Osteocyte (in vitro differentiated cells): Measurements from ENCODE around the gene CAMSAP1. TPM values are rescaled to one million over a fixed set of nuclear protein-coding genes. Genes with fewer than 3 reads are reported as not detected.

Experiments used
- DNase-seq: peaks from one replicate; pipeline ENCODE4 v3.0.0; 2021; ENCODE audit warnings: mixed read lengths; ENCODE audit not compliant: unreplicated experiment; ENCODE audit errors: extremely low spot score
- H3K27ac Mint-ChIP-seq: one replicate; pipeline ENCODE4 v1.8.0; 2021; ENCODE audit warnings: mild to moderate bottlenecking, mixed read lengths; ENCODE audit not compliant: unreplicated experiment
- H3K27me3 Mint-ChIP-seq: one replicate; pipeline ENCODE4 v1.8.0; 2021; ENCODE audit warnings: mixed read lengths; ENCODE audit not compliant: unreplicated experiment
- H3K36me3 Mint-ChIP-seq: one replicate; pipeline ENCODE4 v1.8.0; 2021; ENCODE audit warnings: mixed read lengths; ENCODE audit not compliant: unreplicated experiment
- H3K4me1 Mint-ChIP-seq: one replicate; pipeline ENCODE4 v1.8.0; 2021; ENCODE audit warnings: mixed read lengths; ENCODE audit not compliant: unreplicated experiment
- H3K4me3 Mint-ChIP-seq: one replicate; pipeline ENCODE4 v1.8.0; 2021; ENCODE audit warnings: mild to moderate bottlenecking, moderate library complexity, mixed read lengths; ENCODE audit not compliant: unreplicated experiment
- H3K9me3 Mint-ChIP-seq: one replicate; pipeline ENCODE4 v1.8.0; 2021; ENCODE audit warnings: mixed read lengths; ENCODE audit not compliant: unreplicated experiment
- CTCF ChIP-seq: fragments of 200-600 bp; sonication (generic); IDR thresholded peaks from 2 replicates; pipeline ENCODE4 v1.5.0; 2021; ENCODE audit warnings: antibody characterized with exemption, mild to moderate bottlenecking, moderate library complexity
- total RNA-seq: library from RNA; stranded (reverse); gene quantifications from 2 replicates; pipeline ENCODE4 v1.2.1, GENCODE V29; 2021

CAMSAP1 gene
- total RNA-seq, 1 donor from 2014 or later: 34.4 TPM

DNA sequence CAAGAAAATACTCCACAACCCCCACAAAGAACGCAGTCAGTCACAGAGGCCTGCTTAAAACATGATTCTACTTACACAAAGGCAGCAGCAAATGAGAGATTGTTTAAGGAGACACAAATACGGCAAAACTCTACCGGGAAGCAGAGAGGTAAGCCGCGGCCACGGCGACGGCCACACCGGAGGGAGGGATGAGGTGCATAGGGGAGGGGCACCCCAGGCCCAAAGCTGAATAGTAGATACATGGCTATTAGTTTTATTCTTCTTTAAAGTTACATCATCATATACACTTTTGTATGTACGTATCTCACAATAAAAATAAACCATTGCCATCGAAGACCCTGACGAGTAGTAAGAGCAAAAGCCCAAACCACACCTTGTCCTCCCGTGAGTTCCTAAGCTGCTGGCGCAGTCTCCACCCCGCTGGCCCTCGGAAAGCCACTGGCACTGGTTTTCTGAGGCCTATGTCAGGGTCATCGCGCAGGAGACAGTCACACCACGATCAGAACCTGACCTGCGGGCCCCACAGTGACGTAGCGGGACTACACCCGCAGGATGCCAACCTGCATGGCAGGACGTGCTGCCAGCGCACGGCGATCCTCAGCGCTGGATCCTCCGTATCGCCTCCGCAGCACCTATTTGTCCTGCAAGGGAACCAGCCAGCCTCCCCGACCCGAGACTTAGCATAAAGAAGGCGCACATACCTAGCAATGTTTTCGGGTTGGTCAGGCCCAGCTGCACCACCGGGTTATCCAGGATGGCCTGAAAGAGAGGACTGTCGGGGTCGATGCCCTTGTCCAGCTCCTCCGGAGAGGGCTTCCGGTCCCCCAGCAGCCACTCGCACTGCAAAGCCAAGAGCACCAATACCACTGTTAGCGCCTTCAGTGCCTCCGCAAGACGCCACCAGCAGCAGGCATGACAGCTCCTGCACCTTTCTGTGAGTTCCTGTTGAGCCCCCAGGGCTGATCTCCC, 30.5 kb upstream of the CAMSAP1 start:
- H3K9me3 Mint-ChIP-seq: no peaks in the 10 kb centered on the region
- no peaks in the 10 kb centered on the region for H3K27me3 Mint-ChIP-seq
- TF ChIP-seq CTCF: no peak
- peaks cover 50% of the 10 kb centered on the region for H3K36me3 Mint-ChIP-seq
- no peak overlapping the region for H3K4me3 Mint-ChIP-seq
- no peak for DNase-seq
- no peak overlapping the region for H3K27ac Mint-ChIP-seq
- no peaks in the 10 kb centered on the region for H3K4me1 Mint-ChIP-seq

DNA sequence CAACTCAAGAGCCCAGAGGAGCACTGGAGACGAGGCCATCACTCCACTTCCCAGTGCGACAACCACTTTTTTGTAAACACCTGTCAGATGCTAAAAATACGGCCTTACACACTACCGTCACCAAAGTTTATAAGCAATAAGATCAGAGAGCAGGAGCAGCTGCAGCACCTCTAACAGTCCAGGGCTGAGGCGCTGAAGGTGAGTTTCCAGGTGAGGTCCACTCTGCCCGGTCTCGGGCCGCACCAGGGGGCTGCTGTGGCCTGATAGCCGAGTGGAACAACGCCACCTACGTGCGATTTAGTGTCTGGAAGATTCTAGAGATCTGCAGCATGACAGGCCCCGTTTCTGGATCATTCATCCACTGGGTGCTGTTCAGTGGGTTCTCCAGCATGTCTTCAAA, 25.8 kb upstream of the CAMSAP1 start:
- H3K4me3 Mint-ChIP-seq: no peak overlapping the region
- H3K27ac Mint-ChIP-seq: no peak overlapping the region
- DNase-seq: no peak
- TF ChIP-seq CTCF: no peak
- peaks cover 51% of the 10 kb centered on the region for H3K36me3 Mint-ChIP-seq
- H3K27me3 Mint-ChIP-seq: no peaks in the 10 kb centered on the region
- peaks cover 2% of the 10 kb centered on the region for H3K4me1 Mint-ChIP-seq
- H3K9me3 Mint-ChIP-seq: no peaks in the 10 kb centered on the region

DNA sequence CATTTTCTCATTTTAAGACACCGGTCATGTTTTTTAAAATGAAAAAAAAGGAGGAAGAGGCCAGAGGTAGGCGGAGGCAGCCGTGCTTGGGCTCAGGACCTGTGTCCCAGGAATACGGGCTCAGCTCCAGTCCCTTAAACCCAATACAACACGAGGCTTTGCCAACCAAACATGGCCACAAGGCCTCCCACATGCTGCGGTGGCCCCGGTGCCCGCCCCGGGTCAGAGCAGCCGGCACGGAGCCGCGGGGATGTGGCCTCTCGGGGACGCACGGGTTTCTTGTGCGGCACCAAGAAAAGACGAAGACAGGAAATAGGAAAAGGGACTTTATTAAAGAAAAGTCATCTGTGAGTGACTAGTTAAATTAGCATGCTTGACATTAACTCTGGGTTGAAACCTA, 25.3 kb upstream of the CAMSAP1 start:
- no peak for TF ChIP-seq CTCF
- Mint-ChIP-seq H3K27ac (no peak overlapping the region), H3K27me3 (no peaks in the 10 kb centered on the region), H3K4me3 (no peak overlapping the region), H3K4me1 (peaks cover 5% of the 10 kb centered on the region), H3K9me3 (no peaks in the 10 kb centered on the region), H3K36me3 (peaks cover 47% of the 10 kb centered on the region)
- DNase-seq: no peak

GRCh38 chr9:135931349-135931820, 24.0 kb upstream of the CAMSAP1 start:
- Mint-ChIP-seq H3K27ac (no peak overlapping the region), H3K4me1 (peaks cover 14% of the 10 kb centered on the region), H3K9me3 (no peaks in the 10 kb centered on the region), H3K4me3 (no peak overlapping the region), H3K36me3 (peaks cover 38% of the 10 kb centered on the region), H3K27me3 (no peaks in the 10 kb centered on the region)
- no peak for TF ChIP-seq CTCF
- no peak for DNase-seq
